ENCODE measurements around the gene SELENOT. TPM values are rescaled to one million over a fixed set of nuclear protein-coding genes. Genes with fewer than 3 reads are reported as not detected.
"Not testable (repeated sequence)": the region's sequence is repeated elsewhere in the genome, so short reads cannot be mapped to it uniquely, and the experiment has no call there.

SELENOT gene
- total and polyA plus RNA-seq, 2 experiments from 2014 or later = 69.3 to 199 TPM

GRCh38 chr3:150588027-150588830 lies 14.9 kb upstream of the SELENOT start:
- H3K36me3 ChIP-seq = peaks cover 13% of the 10 kb centered on the region
- H3K4me1 ChIP-seq (ENCODE audit: low read depth) = peaks cover 12% of the 10 kb centered on the region
- H3K27ac ChIP-seq = peak overlapping the region; percentile 84
- no peaks in the 10 kb centered on the region for H3K9me3 ChIP-seq (ENCODE audit: low read depth)
- DNase-seq (ENCODE audit: low read depth in 1 of 2, low spot score in 1 of 2) = peak in 1 of 2 donors; percentile 83
- no peak overlapping the region for H3K4me3 ChIP-seq
- no peak for TF ChIP-seq CTCF (IDR thresholded peaks at IDR 0.05; ENCODE audit: low read depth, low read length)
- H3K27me3 ChIP-seq = no peaks in the 10 kb centered on the region

- peaks cover 12% of the 10 kb centered on the region for H3K4me1 ChIP-seq (ENCODE audit: low read depth)
- DNase-seq (ENCODE audit: low read depth in 1 of 2, low spot score in 1 of 2) = no peak
- no peaks in the 10 kb centered on the region for H3K36me3 ChIP-seq
- no peak overlapping the region for H3K4me3 ChIP-seq
- H3K27me3 ChIP-seq = no peaks in the 10 kb centered on the region
- TF ChIP-seq CTCF (IDR thresholded peaks at IDR 0.05; ENCODE audit: low read depth, low read length) = no peak
- no peaks in the 10 kb centered on the region for H3K9me3 ChIP-seq (ENCODE audit: low read depth)
- no peak overlapping the region for H3K27ac ChIP-seq
Observed at GRCh38 chr3:150589759-150590158, 13.4 kb upstream of the SELENOT start.

- no peak for TF ChIP-seq CTCF (IDR thresholded peaks at IDR 0.05; ENCODE audit: low read depth, low read length)
- H3K4me1 ChIP-seq (ENCODE audit: low read depth) = no peaks in the 10 kb centered on the region
- DNase-seq (ENCODE audit: low read depth in 1 of 2, low spot score in 1 of 2) = no peak
- H3K4me3 ChIP-seq = no peak overlapping the region
- no peaks in the 10 kb centered on the region for H3K9me3 ChIP-seq (ENCODE audit: low read depth)
- H3K27ac ChIP-seq = no peak overlapping the region
- no peaks in the 10 kb centered on the region for H3K27me3 ChIP-seq
- no peaks in the 10 kb centered on the region for H3K36me3 ChIP-seq
Observed at GRCh38 chr3:150594150-150594549, 9.0 kb upstream of the SELENOT start.

- H3K36me3 ChIP-seq = no peaks in the 10 kb centered on the region
- H3K4me1 ChIP-seq (ENCODE audit: low read depth) = peaks cover 6% of the 10 kb centered on the region
- no peak overlapping the region for H3K27ac ChIP-seq
- no peaks in the 10 kb centered on the region for H3K27me3 ChIP-seq
- no peak for DNase-seq (ENCODE audit: low read depth in 1 of 2, low spot score in 1 of 2)
- no peak for TF ChIP-seq CTCF (IDR thresholded peaks at IDR 0.05; ENCODE audit: low read depth, low read length)
- H3K4me3 ChIP-seq = no peak overlapping the region
- H3K9me3 ChIP-seq (ENCODE audit: low read depth) = no peaks in the 10 kb centered on the region
Observed at GRCh38 chr3:150597646-150598045, 5.5 kb upstream of the SELENOT start.

GRCh38 chr3:150599611-150600297 lies 3.4 kb upstream of the SELENOT start:
- Histone ChIP-seq H3K4me3 (no peak overlapping the region), H3K27me3 (no peaks in the 10 kb centered on the region), H3K36me3 (no peaks in the 10 kb centered on the region), H3K27ac (peak overlapping the region; percentile 61), H3K4me1 (ENCODE audit: low read depth) (peaks cover 12% of the 10 kb centered on the region), H3K9me3 (ENCODE audit: low read depth) (no peaks in the 10 kb centered on the region)
- DNase-seq (ENCODE audit: low read depth in 1 of 2, low spot score in 1 of 2) = peak in 1 of 2 donors; percentile 24
- no peak for TF ChIP-seq CTCF (IDR thresholded peaks at IDR 0.05; ENCODE audit: low read depth, low read length)

GRCh38 chr3:150600647-150601530 lies 2.2 kb upstream of the SELENOT start:
- H3K36me3 ChIP-seq; H3K9me3 ChIP-seq (ENCODE audit: low read depth); H3K27me3 ChIP-seq; H3K4me3 ChIP-seq: not testable (repeated sequence)
- peak in 1 of 2 donors; percentile 22 for DNase-seq (ENCODE audit: low read depth in 1 of 2, low spot score in 1 of 2)
- Histone ChIP-seq H3K27ac (peak overlapping the region; percentile 61), H3K4me1 (ENCODE audit: low read depth) (peaks cover 18% of the 10 kb centered on the region)

Data from cardiac muscle cell (in vitro differentiated cells and primary cell).